ENCODE measurements around the gene PTPRE. TPM values are rescaled to one million over a fixed set of nuclear protein-coding genes. Genes with fewer than 3 reads are reported as not detected.

The PTPRE gene
- total RNA-seq, 1 experiment from 2014 or later, result 2.8 TPM

DNA sequence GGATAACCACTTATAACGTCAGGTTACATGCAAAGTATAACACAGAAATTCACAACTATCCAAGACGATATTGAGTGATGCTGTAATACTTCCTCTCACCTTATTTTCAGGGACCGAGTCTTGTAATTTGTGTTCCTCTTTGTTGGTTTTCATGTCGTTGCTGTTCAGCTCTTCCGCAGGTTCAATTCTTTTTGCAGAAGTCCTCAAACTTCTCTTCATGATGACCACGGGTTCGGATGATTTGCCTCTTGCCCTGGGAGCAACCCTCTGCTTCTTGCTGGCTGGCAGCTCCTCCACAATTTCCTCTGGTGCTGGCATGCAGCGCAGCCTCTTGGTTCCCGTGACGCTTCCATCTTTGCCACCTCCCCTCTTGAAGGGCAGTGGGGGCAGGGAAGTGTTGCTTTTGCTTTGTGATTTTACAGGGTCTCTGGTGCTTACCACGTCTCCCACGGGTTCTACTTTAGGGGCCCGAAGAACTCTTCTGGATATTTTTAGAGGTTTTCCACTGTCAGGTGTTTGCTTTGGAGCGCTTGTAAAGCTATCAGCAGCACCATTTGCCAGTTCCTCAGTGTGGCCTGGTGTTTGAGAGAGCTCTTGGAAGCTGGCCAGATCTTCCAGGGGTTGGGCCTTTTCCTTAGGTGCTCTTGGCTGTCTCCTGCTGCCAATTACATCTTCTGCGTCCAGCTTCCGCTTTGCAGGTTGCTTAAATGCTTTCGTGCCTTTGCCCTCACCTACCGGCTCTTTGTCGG, 195.8 kb downstream of the PTPRE start:
- in situ Hi-C loops (cut with HindIII; ENCODE audit: low pct_unique_long_range_greater_than_20kb, low sequenced_read_pairs), result no loop called here
- no peak for DNase-seq (ENCODE audit: low read depth)

DNA sequence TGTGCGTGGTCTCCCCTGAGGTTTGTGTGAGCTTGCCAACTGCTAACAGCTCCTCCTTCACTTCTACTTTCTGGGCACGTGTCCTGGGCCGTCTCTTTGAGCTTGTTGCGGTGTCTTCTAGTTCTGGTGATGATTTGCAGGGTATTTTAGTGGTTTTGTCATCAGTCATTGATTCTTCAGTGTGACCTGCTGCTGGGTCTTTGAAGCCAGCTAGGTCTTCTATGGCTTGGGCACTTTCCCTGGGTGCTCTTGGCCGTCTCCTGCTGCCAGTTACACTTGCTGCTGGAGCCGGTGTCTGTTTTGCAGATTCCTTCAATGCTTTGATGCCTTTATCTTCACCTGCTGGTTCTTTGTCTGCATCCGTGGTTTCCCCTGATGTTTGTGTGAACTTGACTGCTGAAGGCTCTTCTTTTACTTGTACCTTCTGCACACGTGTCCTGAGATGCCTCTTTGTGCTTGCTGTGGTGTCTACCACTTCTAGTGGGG, 196.4 kb downstream of the PTPRE start:
- no peak for DNase-seq (ENCODE audit: low read depth)
- in situ Hi-C loops (cut with HindIII; ENCODE audit: low pct_unique_long_range_greater_than_20kb, low sequenced_read_pairs), result no loop called here

- in situ Hi-C loops (cut with HindIII; ENCODE audit: low pct_unique_long_range_greater_than_20kb, low sequenced_read_pairs), result no loop called here
- DNase-seq (ENCODE audit: low read depth), result no peak
Measured at GRCh38 chr10:128105383-128105782, 198.5 kb downstream of the PTPRE start.

- DNase-seq (ENCODE audit: low read depth), result no peak
- in situ Hi-C loops (cut with HindIII; ENCODE audit: low pct_unique_long_range_greater_than_20kb, low sequenced_read_pairs), result no loop called here
Measured at GRCh38 chr10:128109707-128110106, 202.8 kb downstream of the PTPRE start.

DNA sequence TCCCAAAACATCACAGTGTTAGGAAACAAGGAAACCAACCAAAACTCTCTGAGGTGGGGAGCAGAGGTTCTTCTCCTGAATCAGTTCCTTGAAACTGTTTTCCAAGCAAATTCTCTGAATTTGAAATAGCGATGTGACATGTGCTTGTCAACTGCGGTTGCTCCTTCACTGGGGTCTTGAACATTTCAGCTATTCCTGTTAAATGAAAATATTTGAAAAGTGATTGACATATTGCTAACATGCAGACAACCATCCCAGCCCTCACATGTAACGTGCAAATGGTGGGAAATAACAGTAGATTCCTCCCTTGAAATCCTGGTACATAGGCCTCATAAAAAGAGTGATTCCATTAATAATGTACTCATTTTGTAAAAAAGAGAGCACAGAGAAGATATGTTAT, 203.4 kb downstream of the PTPRE start:
- in situ Hi-C loops (cut with HindIII; ENCODE audit: low pct_unique_long_range_greater_than_20kb, low sequenced_read_pairs), result no loop called here

DNA sequence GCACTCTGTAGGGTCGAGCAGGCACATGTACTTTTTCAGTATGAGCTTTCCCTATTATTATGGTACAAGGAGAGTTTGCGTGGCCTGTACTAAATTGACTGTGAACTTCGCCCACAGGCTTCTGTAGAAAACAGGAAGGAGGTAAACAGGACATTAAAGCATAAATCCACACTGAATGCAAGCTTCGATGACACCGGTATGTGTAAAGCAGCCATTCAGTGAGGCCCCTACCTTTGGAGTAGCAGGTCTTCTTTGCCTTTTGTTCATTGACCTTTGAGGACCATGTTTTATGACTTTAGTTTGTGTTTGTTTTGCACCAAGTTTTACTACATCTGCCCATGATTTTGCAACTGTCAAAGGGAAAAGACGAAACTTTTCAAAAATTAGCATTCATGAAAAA, 204.8 kb downstream of the PTPRE start:
- in situ Hi-C loops (cut with HindIII; ENCODE audit: low pct_unique_long_range_greater_than_20kb, low sequenced_read_pairs), result no loop called here
- no peak for DNase-seq (ENCODE audit: low read depth)

More for the DNA sequence above, 203.4 kb downstream of the PTPRE start:
- DNase-seq (ENCODE audit: low read depth), result no peak

- DNase-seq (ENCODE audit: low read depth), result no peak
- in situ Hi-C loops (cut with HindIII; ENCODE audit: low pct_unique_long_range_greater_than_20kb, low sequenced_read_pairs), result no loop called here
Measured at GRCh38 chr10:128113026-128113425, 206.1 kb downstream of the PTPRE start.

- in situ Hi-C loops (cut with HindIII; ENCODE audit: low pct_unique_long_range_greater_than_20kb, low sequenced_read_pairs), result no loop called here
- no peak for DNase-seq (ENCODE audit: low read depth)
Measured at GRCh38 chr10:128114901-128115300, 208.0 kb downstream of the PTPRE start.

- in situ Hi-C loops (cut with HindIII; ENCODE audit: low pct_unique_long_range_greater_than_20kb, low sequenced_read_pairs), result no loop called here
- DNase-seq (ENCODE audit: low read depth), result no peak
Measured at GRCh38 chr10:128115356-128115755, 208.5 kb downstream of the PTPRE start.

DNA sequence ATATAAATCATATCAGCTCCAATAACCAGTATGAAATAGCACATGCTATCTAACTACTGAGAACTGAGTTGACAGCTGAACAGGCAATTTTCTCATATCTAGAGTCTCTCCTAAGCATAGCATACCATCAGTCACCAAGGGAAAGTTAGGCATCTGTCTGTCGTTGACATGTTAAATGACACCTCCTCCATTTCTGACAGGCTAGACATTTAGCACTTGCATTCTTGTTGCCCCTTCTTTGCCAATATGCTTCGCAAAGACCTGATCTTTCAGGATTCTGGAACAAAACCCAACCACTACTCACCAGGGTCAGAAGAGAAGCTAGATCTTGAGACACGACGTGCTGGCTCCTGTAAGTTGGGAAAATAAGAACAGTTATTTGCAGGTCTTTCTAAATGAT, 209.3 kb downstream of the PTPRE start:
- no peak for DNase-seq (ENCODE audit: low read depth)
- in situ Hi-C loops (cut with HindIII; ENCODE audit: low pct_unique_long_range_greater_than_20kb, low sequenced_read_pairs), result no loop called here

- in situ Hi-C loops (cut with HindIII; ENCODE audit: low pct_unique_long_range_greater_than_20kb, low sequenced_read_pairs), result no loop called here
- no peak for DNase-seq (ENCODE audit: low read depth)
Measured at GRCh38 chr10:128116851-128117615, 210.1 kb downstream of the PTPRE start.

- no peak for DNase-seq (ENCODE audit: low read depth)
- in situ Hi-C loops (cut with HindIII; ENCODE audit: low pct_unique_long_range_greater_than_20kb, low sequenced_read_pairs), result no loop called here
Measured at GRCh38 chr10:128121750-128122412, 215.0 kb downstream of the PTPRE start.

DNA sequence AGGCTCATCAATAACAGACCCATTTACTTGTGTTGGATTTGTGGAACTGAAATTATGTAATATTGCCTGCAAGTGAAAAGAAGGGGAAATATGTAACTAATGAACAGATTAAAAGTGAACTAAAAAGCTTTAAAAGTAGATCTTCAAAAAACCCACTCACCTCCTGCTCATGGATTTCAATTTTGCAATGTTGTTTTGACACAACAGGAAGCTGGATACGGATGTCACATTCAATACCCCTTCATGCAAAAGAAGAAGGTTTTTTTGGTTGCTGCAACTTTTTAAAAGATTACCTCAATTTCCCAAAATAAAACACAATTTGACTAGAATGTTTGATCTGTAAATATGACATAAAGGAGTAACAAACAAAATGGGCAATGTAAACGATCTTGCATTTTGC, 216.0 kb downstream of the PTPRE start:
- in situ Hi-C loops (cut with HindIII; ENCODE audit: low pct_unique_long_range_greater_than_20kb, low sequenced_read_pairs), result no loop called here
- DNase-seq (ENCODE audit: low read depth), result no peak

DNA sequence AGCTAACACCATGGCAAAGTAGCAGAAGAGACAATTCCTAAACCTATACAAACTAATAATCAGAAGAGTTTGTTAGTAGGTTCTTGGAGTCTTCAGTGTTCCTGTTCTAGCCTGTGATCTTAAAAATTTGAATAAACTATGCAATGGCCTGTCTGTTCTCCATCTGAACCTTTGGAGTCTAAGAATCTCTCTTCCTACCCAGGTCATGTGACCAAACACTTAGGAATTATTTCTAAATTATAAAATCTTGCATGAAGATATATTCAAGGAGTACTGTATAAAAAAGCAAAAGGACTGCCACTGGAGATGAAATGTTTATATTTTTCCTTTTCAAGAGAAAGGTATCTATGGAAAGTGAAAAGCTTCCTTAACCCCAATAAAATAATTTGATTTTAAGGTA, 216.9 kb downstream of the PTPRE start:
- no peak for DNase-seq (ENCODE audit: low read depth)
- in situ Hi-C loops (cut with HindIII; ENCODE audit: low pct_unique_long_range_greater_than_20kb, low sequenced_read_pairs), result no loop called here

DNA sequence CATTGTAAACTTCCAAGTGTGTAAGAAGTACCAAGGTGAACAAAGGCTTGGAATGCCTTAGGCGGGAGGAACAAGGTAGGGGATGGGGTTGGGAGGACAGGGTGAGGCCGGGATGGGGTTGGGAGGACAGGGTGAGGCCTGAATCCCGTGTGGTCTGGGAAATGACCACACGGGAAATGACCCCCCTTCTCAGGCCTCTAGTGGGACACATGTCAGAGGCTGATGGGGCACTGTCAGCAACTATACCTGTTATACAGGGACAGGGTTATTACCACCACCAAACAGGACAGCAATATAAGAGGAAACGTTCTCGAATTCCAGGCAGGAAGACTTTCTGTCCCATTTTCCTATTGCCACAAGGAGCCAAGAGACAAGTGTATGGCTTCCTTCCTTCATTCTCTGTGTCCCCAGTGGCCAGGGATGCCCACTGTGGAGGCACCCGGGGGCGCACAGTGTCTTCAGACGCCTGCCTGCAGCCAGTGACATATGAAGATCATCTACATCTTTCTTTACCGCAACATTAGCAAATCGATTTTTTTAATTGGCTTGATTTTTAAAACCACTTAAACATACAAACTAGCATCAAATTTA, 218.0 kb downstream of the PTPRE start:
- no peak for DNase-seq (ENCODE audit: low read depth)
- in situ Hi-C loops (cut with HindIII; ENCODE audit: low pct_unique_long_range_greater_than_20kb, low sequenced_read_pairs), result no loop called here

GRCh38 chr10:128125416-128125943, 218.6 kb downstream of the PTPRE start:
- DNase-seq (ENCODE audit: low read depth), result no peak
- in situ Hi-C loops (cut with HindIII; ENCODE audit: low pct_unique_long_range_greater_than_20kb, low sequenced_read_pairs), result no loop called here

- in situ Hi-C loops (cut with HindIII; ENCODE audit: low pct_unique_long_range_greater_than_20kb, low sequenced_read_pairs), result no loop called here
- DNase-seq (ENCODE audit: low read depth), result peak; percentile 85
Measured at GRCh38 chr10:128125944-128126764, 219.3 kb downstream of the PTPRE start, which contains the start of gene MKI67. TSS of gene MKI67 (minus strand) at chr10:128126423. CDS start at chr10:128125667, 756 bp downstream.

GRCh38 chr10:128128582-128128981, 221.7 kb downstream of the PTPRE start:
- in situ Hi-C loops (cut with HindIII; ENCODE audit: low pct_unique_long_range_greater_than_20kb, low sequenced_read_pairs), result no loop called here
- DNase-seq (ENCODE audit: low read depth), result no peak
